ENCODE data around the gene PSEN2.
"Not testable (repeated sequence)": the region's sequence is repeated elsewhere in the genome, so short reads cannot be mapped to it uniquely, and the experiment has no call there.

Gene PSEN2

GRCh38 chr1:226870401-226871279, at the start of gene PSEN2:
Gene PSEN2, plus strand, starts transcription at chr1:226870616. Its CDS starts 11,292 bp downstream, at chr1:226881908.
- DNase-seq (ENCODE audit: low spot score), result peak; percentile 56

GRCh38 chr1:226820941-226821718, 49.3 kb upstream of the PSEN2 start:
- DNase-seq (ENCODE audit: low spot score), result no peak

DNA sequence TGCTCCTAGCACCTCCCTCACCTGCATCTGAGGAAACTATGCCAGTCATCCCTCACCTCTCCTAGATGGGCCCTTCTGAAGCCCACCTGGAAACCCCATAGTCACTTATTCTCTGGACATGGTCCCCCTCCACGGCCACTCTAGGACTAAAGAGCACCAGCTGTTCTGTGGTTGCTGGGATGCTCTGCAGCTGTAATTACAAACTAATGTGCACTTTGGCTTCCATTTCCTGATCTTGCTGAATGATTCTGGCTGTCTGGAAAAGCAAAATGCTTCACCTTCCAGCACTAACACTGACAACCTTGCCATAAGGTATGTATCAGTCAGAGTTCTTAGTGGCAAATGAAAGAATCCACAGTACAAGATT, 48.7 kb upstream of the PSEN2 start:
- no peak for DNase-seq (ENCODE audit: low spot score)

- DNase-seq (ENCODE audit: low spot score), result no peak
Measured at GRCh38 chr1:226823643-226824042, 46.8 kb upstream of the PSEN2 start.

GRCh38 chr1:226825037-226825745, 45.2 kb upstream of the PSEN2 start:
- no peak for DNase-seq (ENCODE audit: low spot score)

DNA sequence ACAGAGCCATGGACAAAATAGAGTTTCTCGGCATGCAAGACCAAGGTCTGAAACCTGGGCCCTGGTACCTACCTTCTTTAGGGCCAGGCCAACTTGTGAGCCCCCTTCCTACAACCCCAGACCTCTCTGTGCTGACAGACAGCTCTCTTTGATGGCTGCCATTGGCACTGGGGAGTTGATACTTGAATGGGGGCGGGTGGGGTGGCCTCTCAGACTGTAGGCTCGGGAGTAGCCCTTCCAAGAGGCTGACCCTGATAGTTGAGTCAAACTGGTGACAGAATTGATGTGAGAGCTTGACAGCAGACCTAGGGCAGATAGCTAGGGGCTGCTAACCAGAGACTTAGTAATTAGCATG, 44.7 kb upstream of the PSEN2 start:
- DNase-seq (ENCODE audit: low spot score), result no peak

- no peak for DNase-seq (ENCODE audit: low spot score)
Measured at GRCh38 chr1:226826479-226827261, 43.7 kb upstream of the PSEN2 start.

GRCh38 chr1:226827458-226827857, 43.0 kb upstream of the PSEN2 start:
- DNase-seq (ENCODE audit: low spot score), result no peak

- peak; percentile 94 for DNase-seq (ENCODE audit: low spot score)
Measured at GRCh38 chr1:226827968-226828513, 42.4 kb upstream of the PSEN2 start.

- no peak for DNase-seq (ENCODE audit: low spot score)
Measured at GRCh38 chr1:226829105-226829504, 41.3 kb upstream of the PSEN2 start.

DNA sequence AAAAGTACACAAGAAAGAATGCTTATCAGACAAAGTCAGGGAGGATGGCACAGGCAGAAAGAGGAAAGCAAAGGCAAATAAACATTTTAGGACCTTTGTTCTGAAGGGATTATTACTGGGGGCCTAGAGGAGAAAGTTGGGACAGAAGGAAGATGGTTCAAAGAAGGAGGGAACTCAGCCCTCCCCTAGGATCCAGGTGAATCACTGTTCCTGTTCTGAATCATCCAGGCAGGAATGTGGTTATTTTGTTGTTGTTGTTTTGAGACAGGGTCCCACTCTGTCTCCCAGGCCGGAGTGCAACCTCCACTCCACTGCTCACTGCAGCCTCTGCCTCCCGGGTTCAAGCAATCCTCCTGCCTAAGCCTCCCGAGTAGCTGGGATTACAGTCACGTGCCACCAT, 38.5 kb upstream of the PSEN2 start:
- no peak for DNase-seq (ENCODE audit: low spot score)

DNA sequence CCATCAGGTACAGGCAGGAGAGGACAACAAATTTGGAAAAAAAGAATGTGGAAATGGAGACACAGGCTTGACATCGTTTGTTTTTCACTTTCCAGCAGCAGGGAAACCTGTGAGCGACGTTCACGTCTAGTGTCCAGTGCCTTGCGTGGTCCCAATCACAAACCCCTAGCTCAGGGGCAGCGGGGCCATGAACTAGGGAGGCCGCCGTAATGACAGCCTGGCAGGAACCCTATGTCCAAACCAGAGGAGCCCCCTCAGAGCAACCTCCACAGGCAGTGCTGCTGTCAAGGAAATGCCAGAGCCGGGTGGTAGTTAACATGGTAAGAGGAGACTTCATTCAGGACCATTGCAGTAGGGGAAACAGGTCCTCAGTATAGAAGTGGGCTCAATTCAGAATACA, 37.8 kb upstream of the PSEN2 start:
- no peak for DNase-seq (ENCODE audit: low spot score)

GRCh38 chr1:226834179-226834578, 36.2 kb upstream of the PSEN2 start:
- not testable (repeated sequence) for DNase-seq (ENCODE audit: low spot score)

- DNase-seq (ENCODE audit: low spot score), result not testable (repeated sequence)
Measured at GRCh38 chr1:226835396-226835795, 35.0 kb upstream of the PSEN2 start.

GRCh38 chr1:226837966-226838365, 32.5 kb upstream of the PSEN2 start:
- DNase-seq (ENCODE audit: low spot score), result not testable (repeated sequence)

DNA sequence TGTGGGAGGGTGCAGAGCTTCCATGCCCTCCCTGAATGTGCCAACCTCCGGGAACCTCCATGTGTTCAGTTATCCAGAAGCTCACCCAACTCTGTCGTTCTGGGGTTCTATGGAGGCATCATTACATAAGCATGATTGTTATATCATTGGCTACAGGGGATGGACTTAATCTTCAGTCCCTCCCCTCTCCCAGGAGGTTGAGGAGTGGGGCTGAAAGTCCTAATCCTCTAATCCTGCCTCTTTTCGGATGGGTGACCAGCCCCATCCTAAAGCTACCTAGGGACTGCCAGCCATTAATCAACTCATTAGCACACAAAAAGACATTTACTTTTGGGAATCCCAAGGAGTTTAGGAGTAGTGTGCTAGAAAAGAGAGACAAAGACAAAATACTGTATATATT, 32.0 kb upstream of the PSEN2 start:
- no peak for DNase-seq (ENCODE audit: low spot score)

- no peak for DNase-seq (ENCODE audit: low spot score)
Measured at GRCh38 chr1:226845624-226846023, 24.8 kb upstream of the PSEN2 start.

DNA sequence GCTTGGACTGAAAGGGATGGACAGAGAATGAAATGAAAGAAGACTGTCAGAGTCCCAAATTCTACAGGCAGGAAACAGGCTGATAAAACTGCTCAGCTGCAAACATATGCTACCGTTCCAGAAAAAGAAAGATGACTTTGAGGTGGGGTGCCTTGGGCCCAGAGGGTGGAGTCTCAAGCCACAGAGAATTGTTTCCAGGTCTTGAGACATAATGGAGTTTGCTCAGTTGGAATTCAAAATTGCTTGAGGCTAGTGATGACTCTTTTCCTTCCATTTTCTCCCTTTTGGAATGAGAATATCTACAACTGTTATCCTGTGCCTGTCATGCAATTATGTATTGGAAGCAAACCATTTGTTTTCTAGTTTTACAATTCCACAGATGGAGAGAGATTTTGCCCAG, 23.6 kb upstream of the PSEN2 start:
- no peak for DNase-seq (ENCODE audit: low spot score)

- not testable (repeated sequence) for DNase-seq (ENCODE audit: low spot score)
Measured at GRCh38 chr1:226854548-226854947, 15.9 kb upstream of the PSEN2 start.

- no peak for DNase-seq (ENCODE audit: low spot score)
Measured at GRCh38 chr1:226862890-226863289, 7.5 kb upstream of the PSEN2 start.

- DNase-seq (ENCODE audit: low spot score), result no peak
Measured at GRCh38 chr1:226863446-226863845, 7.0 kb upstream of the PSEN2 start.

GRCh38 chr1:226864311-226864710, 6.1 kb upstream of the PSEN2 start:
- DNase-seq (ENCODE audit: low spot score), result no peak

Data from CD4-positive, alpha-beta T cell treated with Interleukin-15 for 4 hours (primary cell).